Pancreas (tissue), 10 donors: Measurements from ENCODE around the gene DNAJB5. TPM values are rescaled to one million over a fixed set of nuclear protein-coding genes. Genes with fewer than 3 reads are reported as not detected.

Experiments
- ATAC-seq, 4 donors: fragments of 200-7000 bp; cut with Tn5 transposase; one replicate each; pipeline versions ENCODE4 v1.8.0 to v1.9.1; 2020; ENCODE audit warnings: mild to moderate bottlenecking in 4 of 4, moderate library complexity in 4 of 4
- DNase-seq, 6 donors: peaks; one replicate each; pipeline ENCODE4 v3.0.0-alpha.2; 2020
- FAIRE-seq: peaks from 2 replicates; lab custom pipeline; 2012; peaks lifted over from hg19 to GRCh38; lab: Jason Lieb, UNC
- H3K27ac ChIP-seq, 4 donors: fragments of 200-600 bp; sonication (generic); 1 replicate in 3 of 4; 2 replicates in 1 of 4; pipeline versions ENCODE4 v1.5.0 to v1.8.0; 2020
- H3K27me3 ChIP-seq, 4 donors: fragments of 200-600 bp; one replicate each; pipeline ENCODE4 v1.8.0; 2021
- H3K36me3 ChIP-seq, 3 donors: fragments of 200-600 bp; sonication (generic) in 1 of 3; one replicate each; pipeline versions ENCODE4 v1.5.0 to v1.8.0; 2020 to 2021
- H3K4me1 ChIP-seq, 3 donors: fragments of 200-600 bp; one replicate each; pipeline ENCODE4 v1.8.0; 2021
- H3K4me3 ChIP-seq, 4 donors: fragments of 200-600 bp; sonication (generic) in 2 of 4; one replicate each; pipeline versions ENCODE4 v1.5.0 to v1.8.0; 2020 to 2021
- H3K9me3 ChIP-seq, 4 donors: fragments of 200-600 bp; one replicate each; pipeline ENCODE4 v1.8.0; 2021
- CTCF ChIP-seq, 4 donors: fragments of 200-600 bp; sonication (generic) in 3 of 4; IDR thresholded peaks; one replicate each; pipeline versions ENCODE4 v1.5.0 to v1.8.0; 2021; ENCODE audit warnings: antibody characterized with exemption in 4 of 4
- WGBS, 2 donors: extraction: QIAGEN DNeasy Blood & Tissue Kit; methylation state at CpG; one replicate each; pipeline ENCODE4 v1.1.7; 2013; 5-methylcytosine and 5-hydroxymethylcytosine counted together
- intact Hi-C, 3 donors: fragments of 100-400 bp; cut with DNase I; formaldehyde crosslinking; loops; one replicate each; pipeline versions ENCODE4 v1.11.1 to v1.14.2; 2022
- polyA plus RNA-seq, 2 donors: library from polyadenylated mRNA; stranded (reverse); fragments of 200-250 nt; gene quantifications; one replicate each; pipeline ENCODE4 v1.2.3, GENCODE V29; 2013
- total RNA-seq, 6 donors: library from RNA; stranded (reverse); fragmentation: NEBNext Ultra II Directional in 4 of 6; extraction: Animal tissue kit (Norgen Biotek cat#: 25700) in 4 of 6; gene quantifications; one replicate each; pipeline versions ENCODE4 v1.2.1 to v1.2.4, GENCODE V29; 2021 to 2023
- donor health status: healthy with polysubstance abuse.
- donor health status: DM: no; HTN: no; CAD: no; lungs with moderate emphysema.
- donor health status: DM: no; HTN: no; CAD: no.
- donor health status: control.
- donor health status: control.
- donor health status: Bipolar disorder and iron deficiency.
- donor health status: DM: yes; HTN: yes; CAD: no.
- donor health status: DM: no; HTN: no; CAD: no.
- donor health status: DM: no; HTN: no; CAD: no.
- donor health status: DM: yes; HTN: yes; CAD: no.

Gene DNAJB5
- total and polyA plus RNA-seq, 8 donors = 0.97 to 4.7 (median 2.4) TPM

GRCh38 chr9:35027860-35028259 lies 38.3 kb downstream of the DNAJB5 start:
- Histone ChIP-seq H3K36me3 (peaks cover 0 to 2% (median 0%) of the 10 kb centered on the region in 3 donors), H3K4me1 (no peaks in the 10 kb centered on the region), H3K27me3 (no peaks in the 10 kb centered on the region), H3K27ac (no peak overlapping the region), H3K4me3 (no peak overlapping the region), H3K9me3 (no peaks in the 10 kb centered on the region)
- FAIRE-seq (no peak), ATAC-seq (no peak), DNase-seq (no peak)
- intact Hi-C loops = no loop called here
- no peak for TF ChIP-seq CTCF (IDR thresholded peaks at IDR 0.05)
- 38 to 40% methylated on average over 1 of the region's 1 CpG for whole genome bisulfite sequencing, 2 donors

GRCh38 chr9:35028341-35028740 lies 38.8 kb downstream of the DNAJB5 start:
- no peaks in the 10 kb centered on the region for H3K9me3 ChIP-seq
- intact Hi-C loops = no loop called here
- no peak for DNase-seq
- no peaks in the 10 kb centered on the region for H3K27me3 ChIP-seq
- H3K4me1 ChIP-seq = no peaks in the 10 kb centered on the region
- H3K36me3 ChIP-seq = peaks cover 0 to 4% (median 0%) of the 10 kb centered on the region in 3 donors
- no peak overlapping the region for H3K4me3 ChIP-seq
- no peak for TF ChIP-seq CTCF (IDR thresholded peaks at IDR 0.05)
- H3K27ac ChIP-seq = no peak overlapping the region
- no peak for FAIRE-seq
- ATAC-seq = no peak

GRCh38 chr9:35029241-35029640 lies 39.7 kb downstream of the DNAJB5 start:
- Histone ChIP-seq H3K27me3 (no peaks in the 10 kb centered on the region), H3K27ac (no peak overlapping the region), H3K9me3 (no peaks in the 10 kb centered on the region), H3K4me1 (no peaks in the 10 kb centered on the region), H3K36me3 (peaks cover 0 to 4% (median 0%) of the 10 kb centered on the region in 3 donors), H3K4me3 (no peak overlapping the region)
- FAIRE-seq (no peak), DNase-seq (no peak), ATAC-seq (no peak)
- intact Hi-C loops = no loop called here
- 73 to 90% methylated on average over 4 of the region's 4 CpGs for WGBS, 2 donors
- no peak for TF ChIP-seq CTCF (IDR thresholded peaks at IDR 0.05)

- Histone ChIP-seq H3K36me3 (peaks cover 0 to 4% (median 0%) of the 10 kb centered on the region in 3 donors), H3K27ac (no peak overlapping the region), H3K9me3 (no peaks in the 10 kb centered on the region), H3K4me1 (no peaks in the 10 kb centered on the region), H3K27me3 (no peaks in the 10 kb centered on the region), H3K4me3 (no peak overlapping the region)
- DNase-seq (no peak), ATAC-seq (no peak), FAIRE-seq (no peak)
- 85 to 87% methylated on average over 2 of the region's 2 CpGs for WGBS, 2 donors
- intact Hi-C loops = no loop called here
- TF ChIP-seq CTCF (IDR thresholded peaks at IDR 0.05) = no peak
Measured at GRCh38 chr9:35029852-35030251, 40.3 kb downstream of the DNAJB5 start.

- ATAC-seq = no peak
- FAIRE-seq = no peak
- DNase-seq = no peak
- WGBS, 2 donors = 98% methylated on average over 2 of the region's 2 CpGs
- no peaks in the 10 kb centered on the region for H3K9me3 ChIP-seq
- TF ChIP-seq CTCF (IDR thresholded peaks at IDR 0.05) = no peak
- no peaks in the 10 kb centered on the region for H3K4me1 ChIP-seq
- peaks cover 0 to 10% (median 0%) of the 10 kb centered on the region in 3 donors for H3K36me3 ChIP-seq
- no peaks in the 10 kb centered on the region for H3K27me3 ChIP-seq
- H3K27ac ChIP-seq = no peak overlapping the region
- intact Hi-C loops = no loop called here
- no peak overlapping the region for H3K4me3 ChIP-seq
Measured at GRCh38 chr9:35033101-35033500, 43.6 kb downstream of the DNAJB5 start.
